GM19395 (cell line): Measurements from ENCODE around the gene THYN1.
A peak's percentile ranks its signal among the peaks of the same experiment; 100 is the strongest.
"Not testable (repeated sequence)": the region's sequence is repeated elsewhere in the genome, so short reads cannot be mapped to it uniquely, and the experiment has no call there.

Source experiments
- ATAC-seq: cut with Tn5 transposase; IDR thresholded peaks from one replicate; pipeline ENCODE4 v1.9.1; 2021; ENCODE audit warnings: mild to moderate bottlenecking, moderate library complexity; ENCODE audit not compliant: unreplicated experiment

The THYN1 gene

DNA sequence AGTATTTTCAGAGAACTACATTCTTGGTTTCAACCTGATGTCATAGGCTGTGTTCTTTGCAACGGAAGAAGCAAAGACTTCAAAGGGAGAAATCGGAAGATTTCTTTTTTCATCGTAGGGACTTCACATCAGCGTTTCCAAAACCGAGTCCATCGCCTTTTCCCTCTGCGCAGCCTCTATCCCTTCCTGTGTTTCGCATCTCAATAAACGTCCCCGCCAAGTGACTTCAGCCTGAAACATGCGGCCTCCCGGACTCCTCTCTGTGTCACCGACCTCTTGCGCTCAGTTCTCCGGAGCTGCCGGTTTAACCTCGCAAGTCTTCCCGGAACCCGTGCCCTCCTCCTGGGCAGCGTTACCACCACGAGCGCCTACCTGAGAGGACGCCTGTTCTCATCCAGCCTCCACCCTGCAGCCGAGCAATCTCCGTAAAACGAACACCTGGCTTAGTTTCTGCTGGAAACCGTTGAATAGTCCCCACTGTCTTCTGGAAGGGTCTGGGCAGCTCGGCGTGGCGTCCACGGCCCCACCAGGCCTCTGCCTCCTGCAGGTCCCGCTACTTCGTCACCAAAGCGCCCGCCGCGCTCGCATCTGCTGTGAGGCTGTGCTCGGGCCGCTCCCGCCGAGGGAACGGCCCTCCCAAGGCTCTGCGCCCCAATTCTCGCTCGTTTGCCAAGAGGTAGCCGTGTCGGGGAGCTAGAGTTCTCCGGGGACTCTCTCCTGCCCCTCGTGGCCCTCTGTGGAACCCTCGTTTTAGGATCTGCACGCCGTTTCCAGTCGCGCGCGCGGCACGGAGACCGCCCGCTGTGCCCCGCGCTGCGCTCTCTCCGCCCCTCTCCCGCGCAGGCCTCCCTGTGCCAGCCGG, 22.6 kb upstream of the THYN1 start, which contains the start of gene GLB1L3:
Gene GLB1L3, plus strand, starts transcription at position 846 of the 862 bp plus-strand sequence. CDS start 362 bp downstream, outside the sequence.
- ATAC-seq, result peak; percentile 79

DNA sequence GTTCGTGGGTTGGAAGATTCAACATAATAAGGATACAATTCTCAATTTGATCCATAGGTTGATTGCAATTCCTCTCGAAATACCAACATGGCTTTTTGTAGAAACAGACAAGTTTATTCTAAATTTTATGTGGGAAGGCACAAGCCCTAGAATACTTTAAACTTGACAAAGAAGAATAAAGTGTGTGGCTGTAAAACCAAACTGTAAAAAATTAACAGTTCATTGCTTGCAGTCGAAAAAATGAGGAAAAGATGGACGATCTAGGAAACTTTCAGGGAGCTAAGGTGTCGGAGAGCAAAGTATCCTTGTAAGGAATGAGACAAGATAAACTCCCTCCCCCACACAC, 22.0 kb upstream of the THYN1 start:
- no peak for ATAC-seq

DNA sequence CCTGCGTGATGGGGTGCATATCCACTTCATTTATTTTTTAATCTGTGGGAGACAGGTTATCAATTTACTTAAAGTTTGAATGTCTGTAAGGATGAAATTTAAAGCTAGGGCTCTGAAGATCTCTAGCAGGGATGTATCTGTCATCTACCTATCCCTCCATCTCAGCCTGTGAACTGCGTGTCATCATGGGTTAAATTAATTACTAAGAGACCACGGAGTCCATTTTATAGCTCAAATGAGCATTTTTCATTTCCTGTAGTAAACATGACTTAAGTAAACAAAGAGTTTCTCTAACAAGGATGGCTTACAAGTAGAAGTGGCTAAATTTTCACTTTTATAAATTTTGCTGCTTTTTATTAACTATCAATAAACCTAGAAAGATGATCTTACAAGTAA, 20.2 kb upstream of the THYN1 start:
- ATAC-seq, result no peak

DNA sequence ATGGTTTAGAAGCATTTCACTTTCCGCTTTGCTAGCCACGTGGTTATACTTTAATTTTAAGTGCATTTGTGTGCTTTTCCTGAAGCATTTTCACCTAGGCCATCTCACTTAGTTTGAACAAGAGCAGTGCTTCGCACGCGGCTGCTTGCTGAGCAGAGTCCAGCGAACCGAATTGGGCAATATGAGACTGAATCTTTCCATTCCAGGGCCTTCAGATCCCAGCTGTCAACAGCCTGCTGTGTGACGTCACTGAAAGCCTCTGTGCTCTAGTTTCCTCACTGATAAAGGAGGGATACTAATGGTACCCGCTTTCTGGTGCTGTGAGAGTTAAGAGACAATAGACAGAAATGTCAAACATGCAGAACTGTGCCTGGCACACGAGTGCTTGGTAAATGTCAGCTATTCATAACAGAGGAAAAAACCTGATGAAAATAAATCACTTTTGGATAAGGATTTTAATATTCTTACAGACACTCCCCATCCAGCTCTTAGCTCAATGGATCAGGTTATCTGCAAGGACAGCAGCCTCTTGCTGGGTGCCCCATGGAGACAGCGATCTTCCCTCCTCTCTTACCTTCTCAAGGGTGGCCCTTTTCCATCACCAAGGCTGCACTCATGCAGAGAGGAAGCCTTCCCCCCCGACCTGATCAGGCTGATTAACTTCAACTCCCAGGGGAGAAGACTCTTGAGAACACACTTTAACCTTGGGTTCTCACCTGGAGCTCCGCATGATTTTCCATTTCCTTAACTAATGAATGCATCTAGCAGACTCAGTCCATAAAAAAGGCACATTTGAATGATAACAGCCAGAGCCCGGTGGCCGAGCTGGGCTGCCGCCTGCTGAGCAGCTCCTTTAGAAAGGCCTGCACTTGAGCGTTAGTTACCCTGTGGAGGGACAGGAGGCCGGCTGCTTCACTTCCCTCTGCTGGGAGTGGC, 19.5 kb upstream of the THYN1 start:
- ATAC-seq, result no peak

DNA sequence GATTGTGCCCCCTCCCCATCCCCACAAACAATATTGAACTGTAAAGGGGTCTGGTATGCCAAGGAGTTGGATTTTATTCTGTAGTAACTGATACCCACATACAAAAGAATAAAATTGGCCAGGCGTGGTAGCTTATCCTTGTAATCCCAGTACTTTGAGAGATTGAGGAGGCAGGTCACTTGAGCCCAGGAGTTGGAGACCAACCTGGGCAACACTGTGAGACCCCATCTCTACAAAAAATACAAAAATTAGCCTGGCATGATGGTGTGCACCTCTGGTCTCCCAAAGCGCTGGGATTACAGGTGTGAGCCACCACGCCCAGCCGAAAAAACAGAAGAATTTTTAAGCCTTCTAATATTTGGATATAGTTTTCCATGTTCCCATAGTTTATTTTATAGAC, 18.8 kb upstream of the THYN1 start:
- ATAC-seq, result no peak

DNA sequence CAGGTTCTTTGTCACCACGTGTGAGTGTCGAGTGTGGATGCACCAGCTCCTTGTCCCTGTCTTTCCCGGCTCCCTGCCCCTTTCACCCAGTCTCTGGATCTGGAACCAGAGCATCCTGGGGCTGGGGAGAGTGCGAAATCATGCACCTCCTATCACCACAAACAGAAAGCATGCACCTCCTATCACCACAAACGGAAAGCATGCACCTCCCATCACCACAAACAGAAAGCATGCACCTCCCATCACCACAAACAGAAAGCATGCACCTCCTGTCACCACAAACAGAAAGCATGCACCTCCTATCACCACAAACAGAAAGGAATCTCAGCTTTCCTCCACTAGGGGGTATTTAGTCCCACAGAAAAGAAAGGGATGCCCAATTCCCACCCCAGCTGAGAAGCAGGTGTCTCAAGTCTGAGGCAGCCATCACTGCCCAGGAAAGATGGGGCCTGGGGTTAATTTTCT, 17.1 kb upstream of the THYN1 start:
- no peak for ATAC-seq

DNA sequence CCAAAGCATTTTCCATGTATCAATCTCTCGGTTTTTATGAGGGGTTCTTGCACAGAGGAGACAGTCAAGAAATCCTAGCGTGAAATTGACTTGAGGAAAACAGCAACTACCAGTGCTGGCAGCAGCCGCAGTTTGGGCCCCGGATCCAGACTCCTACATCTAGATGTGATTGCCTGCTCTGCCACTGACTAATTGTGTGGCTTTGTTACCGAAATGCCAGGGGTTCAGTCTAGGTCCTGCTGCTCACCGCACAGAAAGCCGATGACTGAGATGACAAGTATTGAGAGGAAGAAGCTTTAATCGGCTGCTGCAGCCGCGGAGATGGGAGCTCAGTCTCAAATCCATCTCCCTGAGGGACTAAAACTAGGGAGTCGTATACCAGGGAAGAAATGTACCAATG, 14.8 kb upstream of the THYN1 start:
- ATAC-seq, result no peak

DNA sequence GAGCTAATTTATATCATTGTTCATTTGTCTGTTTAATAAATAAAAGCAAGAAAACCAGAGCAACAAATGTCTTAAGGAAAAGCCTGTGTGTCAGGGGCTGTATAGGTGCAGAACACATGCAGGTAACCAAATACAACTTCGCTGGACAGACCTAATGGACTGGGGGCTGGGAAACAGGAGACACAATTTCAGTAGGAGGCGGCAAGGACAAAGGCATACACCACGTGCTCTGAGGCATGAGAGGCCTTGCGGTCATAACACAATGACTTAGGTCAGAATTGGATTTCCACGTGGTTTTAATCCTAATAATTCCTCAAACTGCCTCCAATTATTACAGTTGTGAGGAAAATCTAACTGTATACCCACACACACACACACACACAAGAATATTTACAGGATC, 14.3 kb upstream of the THYN1 start:
- no peak for ATAC-seq

DNA sequence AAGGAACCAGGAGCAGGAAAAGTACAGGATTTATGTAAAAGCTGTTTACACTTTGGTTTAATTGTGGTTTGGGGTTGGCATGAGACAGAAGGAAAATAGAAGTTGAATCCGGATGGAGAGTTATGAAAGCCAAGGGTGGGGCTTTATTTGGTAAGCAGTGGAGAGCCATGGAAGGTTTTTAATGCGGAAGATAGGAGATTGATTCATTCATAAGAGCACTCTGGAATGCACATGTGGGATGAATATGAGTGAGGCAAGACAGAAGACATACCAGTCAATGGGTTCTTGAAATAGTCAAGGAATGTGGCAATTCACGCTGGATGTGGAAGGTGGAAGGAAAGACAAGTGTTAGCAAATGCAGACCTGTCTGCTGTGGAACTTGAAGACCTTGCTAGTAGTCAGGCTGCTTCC, 13.7 kb upstream of the THYN1 start:
- ATAC-seq, result no peak

DNA sequence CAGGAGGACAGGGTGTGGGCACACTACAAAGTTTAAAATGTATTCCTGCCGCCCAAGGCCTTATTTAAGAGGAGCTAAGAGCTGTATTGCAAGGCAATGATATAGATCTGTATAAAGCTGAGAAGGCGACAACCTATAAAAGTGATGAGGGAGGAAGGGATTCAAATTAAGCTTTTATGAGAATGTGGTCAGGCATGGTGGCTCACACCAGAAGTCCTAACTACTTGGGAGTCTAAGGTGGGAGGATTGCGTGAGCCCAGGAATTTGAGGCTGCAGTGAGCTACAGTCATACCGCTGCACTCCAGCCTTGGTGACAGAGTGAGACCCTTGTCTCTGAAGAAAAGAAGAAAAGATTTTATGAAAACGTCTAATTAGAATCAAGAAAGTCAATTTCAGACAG, 13.3 kb upstream of the THYN1 start:
- no peak for ATAC-seq

DNA sequence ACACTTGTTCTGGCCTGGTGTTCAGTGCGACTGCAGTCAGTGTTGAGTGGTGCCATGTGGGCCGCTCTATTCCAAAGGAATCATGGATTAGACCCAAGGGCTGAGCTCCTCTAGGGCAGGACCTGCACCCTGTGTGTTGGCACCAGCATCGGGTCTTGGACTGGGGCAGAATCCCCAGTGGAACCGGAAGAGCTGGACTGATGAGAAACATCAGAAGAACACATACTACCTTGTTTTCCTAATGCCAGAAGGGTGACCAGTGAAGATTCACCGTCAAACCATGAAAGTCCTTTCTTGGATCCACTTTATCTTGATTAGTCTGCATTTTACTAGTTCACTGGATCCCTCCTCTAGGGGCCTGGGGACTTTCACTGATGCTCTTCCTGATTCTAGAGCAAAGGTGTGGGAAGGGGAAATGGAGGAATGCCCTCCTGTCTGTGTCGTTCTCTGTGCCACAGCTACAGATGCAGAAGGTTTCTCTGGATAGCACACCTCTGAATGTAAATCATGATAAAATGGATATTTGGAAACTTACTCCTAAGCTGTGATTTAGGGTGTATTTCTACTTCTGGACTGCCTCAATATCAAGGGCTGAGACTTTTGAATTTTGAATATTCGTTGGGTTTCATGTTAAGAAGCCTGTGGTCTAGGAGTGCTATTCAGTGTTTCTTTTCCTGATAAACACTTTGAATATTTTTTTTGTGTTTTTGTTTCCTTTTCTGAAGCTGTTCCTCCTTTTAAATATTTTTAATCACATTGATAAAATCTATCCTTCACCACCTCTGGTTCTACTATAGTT, 12.0 kb upstream of the THYN1 start:
- no peak for ATAC-seq

DNA sequence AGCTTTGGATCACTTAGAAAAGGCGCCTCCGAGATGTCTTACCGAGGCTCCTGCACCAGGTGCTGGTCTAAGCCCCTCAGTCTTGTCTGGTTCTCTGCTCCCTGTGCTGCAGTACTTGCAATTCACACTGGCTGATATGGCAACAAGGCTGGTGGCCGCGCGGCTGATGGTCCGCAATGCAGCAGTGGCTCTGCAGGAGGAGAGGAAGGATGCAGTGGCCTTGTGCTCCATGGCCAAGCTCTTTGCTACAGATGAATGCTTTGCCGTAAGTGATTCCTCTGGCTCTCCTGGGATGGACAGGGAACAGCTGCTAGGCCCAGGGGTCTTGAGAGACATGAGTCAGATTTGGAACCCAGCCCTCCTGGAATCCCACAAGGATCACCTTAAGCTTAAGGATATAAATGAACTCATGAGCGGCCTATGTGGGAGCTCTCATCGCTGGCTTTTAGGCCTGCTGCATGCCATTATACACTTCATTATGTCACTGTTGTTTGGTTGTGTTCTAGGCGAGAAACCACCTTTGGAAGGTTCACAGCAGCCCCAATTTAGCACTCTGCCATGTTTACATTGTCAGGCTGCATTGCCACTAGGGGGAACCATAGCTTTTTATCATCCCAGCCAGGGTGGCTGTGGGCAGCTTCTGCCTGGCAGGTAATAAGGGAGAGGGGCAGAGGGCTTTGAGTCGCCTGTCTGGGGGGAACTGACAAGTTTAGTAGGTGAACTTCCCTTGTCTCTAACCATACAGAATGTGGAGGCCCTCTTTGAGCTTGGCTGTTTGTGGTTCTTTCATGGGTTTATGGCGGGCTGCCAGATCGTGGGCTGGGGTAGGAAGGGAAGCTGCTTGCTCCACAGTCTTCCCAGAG, 8.7 kb upstream of the THYN1 start:
- ATAC-seq, result no peak

DNA sequence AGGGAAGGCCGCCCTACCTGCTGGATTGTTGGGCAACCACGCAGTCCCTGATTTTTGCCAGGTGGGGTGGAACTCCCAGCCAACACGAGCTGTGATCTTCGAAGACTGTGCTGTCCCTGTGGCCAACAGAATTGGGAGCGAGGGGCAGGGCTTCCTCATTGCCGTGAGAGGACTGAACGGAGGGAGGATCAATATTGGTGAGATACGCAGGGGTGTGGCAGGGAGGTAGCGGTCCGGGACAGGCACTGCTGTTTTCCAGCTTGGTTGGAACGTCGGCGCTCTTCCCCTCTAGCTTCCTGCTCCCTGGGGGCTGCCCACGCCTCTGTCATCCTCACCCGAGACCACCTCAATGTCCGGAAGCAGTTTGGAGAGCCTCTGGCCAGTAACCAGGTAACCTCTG, 7.8 kb upstream of the THYN1 start:
- no peak for ATAC-seq

DNA sequence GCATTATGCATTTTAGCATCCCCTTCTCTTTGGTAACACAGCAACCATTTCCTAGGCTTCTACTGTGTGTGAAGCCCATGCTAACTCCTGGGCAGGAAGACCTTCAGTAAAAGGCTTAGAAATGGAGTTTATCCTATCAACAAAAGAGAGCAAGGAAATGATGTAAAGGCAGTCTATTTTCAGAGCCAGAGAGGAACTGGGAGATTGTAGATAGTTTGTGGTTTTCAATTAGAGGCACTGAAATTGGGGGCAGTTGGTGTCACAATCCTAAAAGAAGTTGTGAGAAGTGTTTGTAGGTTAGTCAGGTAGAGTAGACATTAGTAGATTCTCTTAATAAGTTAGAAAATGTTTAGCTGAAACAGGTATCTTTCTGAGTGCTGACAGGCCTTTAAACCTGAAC, 7.4 kb upstream of the THYN1 start:
- no peak for ATAC-seq

DNA sequence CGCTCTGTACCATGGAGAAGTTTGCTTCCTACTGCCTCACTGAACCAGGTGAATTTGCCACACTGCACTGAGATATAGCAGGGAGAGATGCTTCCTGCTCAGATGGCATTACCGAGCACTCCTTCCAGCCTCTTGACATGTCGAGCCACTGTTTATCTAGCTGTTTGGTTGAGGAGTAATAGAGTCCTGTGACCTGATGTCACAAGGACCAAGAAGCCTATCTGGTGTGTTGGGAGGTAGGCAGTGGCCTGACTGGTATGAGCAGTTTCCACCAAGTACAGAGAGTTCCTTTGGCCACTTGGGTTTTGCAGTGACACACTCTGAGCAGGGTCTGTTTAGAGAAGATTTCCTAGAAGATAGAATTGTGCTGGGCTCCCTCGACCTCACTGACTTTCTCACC, 5.4 kb upstream of the THYN1 start:
- no peak for ATAC-seq

DNA sequence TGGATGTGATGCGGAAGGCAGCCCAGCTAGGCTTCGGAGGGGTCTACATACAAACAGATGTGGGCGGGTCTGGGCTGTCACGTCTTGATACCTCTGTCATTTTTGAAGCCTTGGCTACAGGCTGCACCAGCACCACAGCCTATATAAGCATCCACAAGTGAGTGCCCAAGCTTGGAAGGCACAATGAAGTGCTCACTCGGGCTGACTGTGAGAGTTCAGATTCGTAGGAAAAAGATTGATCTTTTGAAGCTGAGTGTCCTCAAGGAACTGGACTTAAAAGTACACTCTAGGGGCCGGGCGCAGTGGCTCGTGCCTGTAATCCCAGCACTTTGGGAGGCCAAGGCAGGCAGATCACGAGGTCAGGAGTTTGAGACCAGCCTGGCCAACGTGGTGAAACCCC, 3.9 kb upstream of the THYN1 start:
- ATAC-seq, result no peak

DNA sequence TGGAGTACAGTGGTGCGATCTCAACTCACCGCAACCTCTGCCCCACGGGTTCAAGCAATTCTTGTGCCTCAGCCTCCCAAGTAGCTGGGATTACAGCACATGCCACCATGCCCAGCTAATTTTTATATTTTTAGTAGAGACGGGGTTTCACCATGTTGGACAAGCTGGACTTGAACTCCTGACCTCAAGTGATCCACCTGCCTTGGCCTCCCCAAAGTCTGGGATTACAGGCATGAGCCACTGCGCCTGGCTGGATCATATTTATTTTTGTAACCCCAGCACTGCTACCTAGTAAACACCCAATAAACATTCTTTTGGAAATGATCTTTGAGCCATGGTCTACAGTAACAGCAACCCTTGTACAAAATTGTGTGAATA, 2.0 kb upstream of the THYN1 start:
- ATAC-seq, result not testable (repeated sequence)

DNA sequence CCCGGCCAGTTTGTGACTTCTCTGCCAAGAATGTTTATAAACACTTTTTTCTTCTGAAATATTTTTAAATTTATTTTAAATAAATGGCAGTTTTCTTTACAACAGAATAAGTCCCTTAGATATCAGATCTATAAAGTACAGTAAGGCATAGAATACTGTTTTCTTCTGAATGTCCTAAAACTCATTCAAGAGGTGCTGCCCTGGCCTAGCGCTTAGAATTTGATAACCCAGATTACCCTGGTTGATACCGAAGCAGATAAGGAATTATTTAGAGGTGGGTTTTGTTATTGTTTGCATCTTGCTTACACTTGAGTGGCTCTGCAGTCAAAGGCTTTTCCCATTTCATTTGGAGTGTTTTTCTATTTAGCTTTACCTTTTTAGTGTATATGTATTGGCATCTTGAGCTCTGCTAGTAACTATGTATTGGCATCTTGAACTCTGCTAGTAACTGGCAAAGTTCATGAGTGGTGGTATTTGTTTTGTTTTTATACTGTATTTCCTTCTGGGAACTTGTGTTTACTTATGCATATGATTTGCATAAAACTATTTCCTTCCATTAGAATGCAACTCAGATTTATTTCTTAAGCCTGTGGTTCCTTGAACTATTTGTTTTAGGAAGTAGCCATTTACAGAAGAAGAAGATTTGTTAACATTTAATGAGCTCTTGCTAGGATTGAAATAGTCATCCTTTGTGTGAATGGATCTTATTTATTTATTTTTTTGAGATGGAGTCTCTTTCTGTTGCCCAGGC, 1.5 kb upstream of the THYN1 start:
- no peak for ATAC-seq
